HepG2 (cell line): ENCODE results near the gene PDZD7. TPM values are rescaled to one million over a fixed set of nuclear protein-coding genes. Genes with fewer than 3 reads are reported as not detected.

ENCODE experiments used
- AGO1 ChIP-seq: fragments of 200-400 bp; formaldehyde crosslinking; IDR thresholded peaks from 2 replicates; pipeline ENCODE4 v1.6.1; 2017; ENCODE audit warnings: mild to moderate bottlenecking, low read depth, low read length, moderate library complexity; ENCODE audit not compliant: poor library complexity, severe bottlenecking
- CC2D1A ChIP-seq: sonication (generic); formaldehyde crosslinking; IDR thresholded peaks from 2 replicates; pipeline ENCODE4 v1.8.1; 2023; ENCODE audit warnings: mild to moderate bottlenecking, missing genetic modification reagents
- CCDC6 ChIP-seq: sonication (generic); formaldehyde crosslinking; IDR thresholded peaks from 2 replicates; pipeline ENCODE4 v1.8.1; 2022; ENCODE audit warnings: mild to moderate bottlenecking, missing genetic modification reagents, moderate library complexity
- GTF3A ChIP-seq: sonication (generic); formaldehyde crosslinking; conservative IDR thresholded peaks from 2 replicates; pipeline ENCODE4 v1.4.0; 2020; ENCODE audit warnings: mild to moderate bottlenecking, missing genetic modification reagents
- HIVEP1 ChIP-seq: sonication (generic); formaldehyde crosslinking; IDR thresholded peaks from 2 replicates; pipeline ENCODE4 v1.4.0; 2020; ENCODE audit warnings: mild to moderate bottlenecking, missing genetic modification reagents
- HOXA5 ChIP-seq: sonication (generic); formaldehyde crosslinking; IDR thresholded peaks from 2 replicates; pipeline ENCODE4 v1.4.0; 2020; ENCODE audit warnings: missing genetic modification reagents
- ISL2 ChIP-seq: sonication (generic); formaldehyde crosslinking; IDR thresholded peaks from 2 replicates; pipeline ENCODE4 v1.5.0; 2020; ENCODE audit warnings: missing genetic modification reagents
- MBD4 ChIP-seq: IDR thresholded peaks from 2 replicates; pipeline ENCODE4 v1.6.1; 2012; ENCODE audit warnings: low read length, inconsistent platforms, borderline replicate concordance
- MED1 ChIP-seq: sonication (generic); formaldehyde crosslinking; IDR thresholded peaks from 2 replicates; pipeline ENCODE4 v1.4.0; 2020; ENCODE audit warnings: missing genetic modification reagents
- NCOA5 ChIP-seq: sonication (generic); formaldehyde crosslinking; IDR thresholded peaks from 2 replicates; pipeline ENCODE4 v1.4.0; 2020; ENCODE audit warnings: missing genetic modification reagents
- PPARG ChIP-seq: conservative IDR thresholded peaks from 2 replicates; pipeline ENCODE4 v1.6.1; 2016; ENCODE audit warnings: missing biosample characterization, missing genetic modification reagents
- PTBP1 ChIP-seq: fragments of 200-400 bp; formaldehyde crosslinking; IDR thresholded peaks from 2 replicates; pipeline ENCODE4 v1.6.1; 2018; ENCODE audit warnings: low read length, low read depth; ENCODE audit not compliant: poor library complexity, severe bottlenecking
- RBAK ChIP-seq: sonication (generic); formaldehyde crosslinking; IDR thresholded peaks from 2 replicates; pipeline ENCODE4 v1.5.1; 2020; ENCODE audit warnings: mild to moderate bottlenecking, missing genetic modification reagents
- SMYD3 ChIP-seq: sonication (generic); formaldehyde crosslinking; IDR thresholded peaks from 2 replicates; pipeline ENCODE4 v1.8.1; 2023; ENCODE audit warnings: mild to moderate bottlenecking, missing genetic modification reagents
- TARDBP ChIP-seq: sonication (generic); formaldehyde crosslinking; IDR thresholded peaks from 2 replicates; pipeline ENCODE4 v1.8.0; 2022; ENCODE audit warnings: mild to moderate bottlenecking, missing genetic modification reagents
- TEAD2 ChIP-seq: sonication (generic); formaldehyde crosslinking; IDR thresholded peaks from 2 replicates; pipeline ENCODE4 v1.9.0; 2021; ENCODE audit warnings: missing genetic modification reagents
- ZEB1 ChIP-seq: IDR thresholded peaks from 2 replicates; pipeline ENCODE4 v1.6.1; 2012; ENCODE audit warnings: mild to moderate bottlenecking, low read depth, inconsistent platforms; ENCODE audit not compliant: insufficient replicate concordance
- ZFAT ChIP-seq: sonication (generic); formaldehyde crosslinking; conservative IDR thresholded peaks from 2 replicates; pipeline ENCODE4 v1.8.1; 2023; ENCODE audit warnings: missing genetic modification reagents, inconsistent platforms
- ZIK1 ChIP-seq: sonication (generic); formaldehyde crosslinking; IDR thresholded peaks from 2 replicates; pipeline ENCODE4 v1.5.0; 2020; ENCODE audit warnings: mild to moderate bottlenecking, low read depth, missing genetic modification reagents, borderline replicate concordance
- ZMYM4 ChIP-seq: sonication (generic); formaldehyde crosslinking; IDR thresholded peaks from 2 replicates; pipeline ENCODE4 v1.8.1; 2023; ENCODE audit warnings: mild to moderate bottlenecking, missing genetic modification reagents
- ZNF30 ChIP-seq: sonication (generic); formaldehyde crosslinking; IDR thresholded peaks from 2 replicates; pipeline ENCODE4 v1.5.0; 2020; ENCODE audit warnings: mild to moderate bottlenecking, missing genetic modification reagents
- ZNF724P ChIP-seq: sonication (generic); formaldehyde crosslinking; IDR thresholded peaks from 2 replicates; pipeline ENCODE4 v1.8.0; 2022; ENCODE audit warnings: missing genetic modification reagents, borderline replicate concordance
- ZNF75D ChIP-seq: sonication (generic); formaldehyde crosslinking; IDR thresholded peaks from 2 replicates; pipeline ENCODE4 v1.8.1; 2023; ENCODE audit warnings: missing genetic modification reagents, mild to moderate bottlenecking, borderline replicate concordance
- ZNF770 ChIP-seq: sonication (generic); formaldehyde crosslinking; IDR thresholded peaks from 2 replicates; pipeline ENCODE4 v1.5.0; 2020; ENCODE audit warnings: mild to moderate bottlenecking, missing genetic modification reagents
- polyA plus RNA-seq, 8 experiments: library from polyadenylated mRNA; depleted of rRNA in 3 of 8; stranded (reverse) in 7 of 8; unstranded in 1 of 8; fragments of >200 nt; fragmentation: Illumina TruSeq in 4 of 8; extraction: Trizol in 4 of 8; gene quantifications; 2 replicates each; pipeline versions ENCODE4 v1.2.1 to v1.2.3, GENCODE V29; 2011 to 2016; ENCODE audit warnings: low read depth in 4 of 8, missing spikeins in 1 of 8, mixed read lengths in 1 of 8; ENCODE audit not compliant: insufficient read depth in 1 of 8
- total RNA-seq, 5 experiments: library from RNA; depleted of rRNA; stranded (reverse); fragments of >200 nt; fragmentation: Illumina TruSeq; extraction: Trizol; gene quantifications; 2 replicates each; pipeline ENCODE4 v1.2.3, GENCODE V29; 2016; ENCODE audit warnings: low read depth in 1 of 5
- TF ChIP-seq, protein P1 (sequence below): sonication (generic); formaldehyde crosslinking; IDR thresholded peaks from 2 replicates; pipeline ENCODE4 v1.8.1; 2022; ENCODE audit warnings: low read depth, mild to moderate bottlenecking, missing genetic modification reagents
- TF ChIP-seq, protein P2 (sequence below): sonication (generic); formaldehyde crosslinking; IDR thresholded peaks from 2 replicates; pipeline ENCODE4 v1.8.1; 2023; ENCODE audit warnings: missing genetic modification reagents, mild to moderate bottlenecking, borderline replicate concordance

Gene PDZD7
- total and polyA plus RNA-seq, 2 of the 13 experiments (the other 11 are each of a cell fraction or from before 2014, with no cell fraction given): 0.58 to 0.73 TPM

DNA sequence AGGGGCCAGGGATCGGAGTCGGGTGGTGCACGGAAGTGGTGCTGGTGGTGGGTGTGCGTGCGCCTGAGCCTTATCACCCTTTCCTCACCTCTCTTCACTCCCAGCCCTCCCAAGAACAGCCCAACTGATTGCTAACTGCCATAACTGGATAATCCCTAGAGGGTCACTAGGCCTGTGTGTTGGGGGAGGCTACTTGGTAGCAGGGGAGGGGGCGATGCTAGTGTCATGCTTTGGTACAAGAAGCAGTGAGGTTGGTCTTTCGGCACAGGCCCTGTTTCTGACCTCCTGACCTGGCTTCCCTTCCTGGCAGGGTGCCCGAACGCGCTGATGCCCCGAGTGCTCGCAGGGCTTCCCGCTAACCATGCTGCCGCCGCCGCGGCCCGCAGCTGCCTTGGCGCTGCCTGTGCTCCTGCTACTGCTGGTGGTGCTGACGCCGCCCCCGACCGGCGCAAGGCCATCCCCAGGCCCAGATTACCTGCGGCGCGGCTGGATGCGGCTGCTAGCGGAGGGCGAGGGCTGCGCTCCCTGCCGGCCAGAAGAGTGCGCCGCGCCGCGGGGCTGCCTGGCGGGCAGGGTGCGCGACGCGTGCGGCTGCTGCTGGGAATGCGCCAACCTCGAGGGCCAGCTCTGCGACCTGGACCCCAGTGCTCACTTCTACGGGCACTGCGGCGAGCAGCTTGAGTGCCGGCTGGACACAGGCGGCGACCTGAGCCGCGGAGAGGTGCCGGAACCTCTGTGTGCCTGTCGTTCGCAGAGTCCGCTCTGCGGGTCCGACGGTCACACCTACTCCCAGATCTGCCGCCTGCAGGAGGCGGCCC, 31.5 kb upstream of the PDZD7 start (continued):
- TF ChIP-seq, protein P1, sequence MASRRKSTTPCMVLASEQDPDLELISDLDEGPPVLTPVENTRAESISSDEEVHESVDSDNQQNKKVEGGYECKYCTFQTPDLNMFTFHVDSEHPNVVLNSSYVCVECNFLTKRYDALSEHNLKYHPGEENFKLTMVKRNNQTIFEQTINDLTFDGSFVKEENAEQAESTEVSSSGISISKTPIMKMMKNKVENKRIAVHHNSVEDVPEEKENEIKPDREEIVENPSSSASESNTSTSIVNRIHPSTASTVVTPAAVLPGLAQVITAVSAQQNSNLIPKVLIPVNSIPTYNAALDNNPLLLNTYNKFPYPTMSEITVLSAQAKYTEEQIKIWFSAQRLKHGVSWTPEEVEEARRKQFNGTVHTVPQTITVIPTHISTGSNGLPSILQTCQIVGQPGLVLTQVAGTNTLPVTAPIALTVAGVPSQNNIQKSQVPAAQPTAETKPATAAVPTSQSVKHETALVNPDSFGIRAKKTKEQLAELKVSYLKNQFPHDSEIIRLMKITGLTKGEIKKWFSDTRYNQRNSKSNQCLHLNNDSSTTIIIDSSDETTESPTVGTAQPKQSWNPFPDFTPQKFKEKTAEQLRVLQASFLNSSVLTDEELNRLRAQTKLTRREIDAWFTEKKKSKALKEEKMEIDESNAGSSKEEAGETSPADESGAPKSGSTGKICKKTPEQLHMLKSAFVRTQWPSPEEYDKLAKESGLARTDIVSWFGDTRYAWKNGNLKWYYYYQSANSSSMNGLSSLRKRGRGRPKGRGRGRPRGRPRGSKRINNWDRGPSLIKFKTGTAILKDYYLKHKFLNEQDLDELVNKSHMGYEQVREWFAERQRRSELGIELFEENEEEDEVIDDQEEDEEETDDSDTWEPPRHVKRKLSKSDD (CRISPR knock-in tag): 0 out of 2 replicates have a peak, but pooled peaks have one; percentile 66
- TF ChIP-seq HOXA5 (CRISPR knock-in tag): peak; percentile 77
- TF ChIP-seq, protein P2, sequence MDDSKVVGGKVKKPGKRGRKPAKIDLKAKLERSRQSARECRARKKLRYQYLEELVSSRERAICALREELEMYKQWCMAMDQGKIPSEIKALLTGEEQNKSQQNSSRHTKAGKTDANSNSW: peak; percentile 88; the same call in 1 of the 2 replicates
- TF ChIP-seq ZNF724P (CRISPR knock-in tag): peak; percentile 97
- TF ChIP-seq ZIK1 (CRISPR knock-in tag): peak; percentile 95; the same call in 1 of the 2 replicates
- TF ChIP-seq TARDBP: 0 out of 2 replicates have a peak, but pooled peaks have one; percentile 37
- TF ChIP-seq CCDC6 (CRISPR knock-in tag): peak; percentile 88
- no peak for TF ChIP-seq ZNF75D (CRISPR knock-in tag)
- TF ChIP-seq ZEB1: no peak
- TF ChIP-seq SMYD3 (CRISPR knock-in tag): peak; percentile 80; the same call in 1 of the 2 replicates
- TF ChIP-seq MBD4: no peak
- 0 out of 2 replicates have a peak, but pooled peaks have one; percentile 25 for TF ChIP-seq RBAK (CRISPR knock-in tag)
- TF ChIP-seq NCOA5 (CRISPR knock-in tag): peak; percentile 93; the same call in 1 of the 2 replicates
- TF ChIP-seq HIVEP1: no peak; the same call in 1 of the 2 replicates
- TF ChIP-seq CC2D1A (CRISPR knock-in tag): 0 out of 2 replicates have a peak, but pooled peaks have one; percentile 29
- TF ChIP-seq PPARG: no peak; the same call in 1 of the 2 replicates
- peak; percentile 71 for TF ChIP-seq ISL2 (CRISPR knock-in tag)
- TF ChIP-seq ZNF30: no peak
- TF ChIP-seq AGO1: peak; percentile 92
- TF ChIP-seq ZNF770 (CRISPR knock-in tag): peak; percentile 27; the same call in 1 of the 2 replicates
- TF ChIP-seq PTBP1: peak; percentile 38
- TF ChIP-seq GTF3A (CRISPR knock-in tag): peak; percentile 86; the same call in 1 of the 2 replicates
- TF ChIP-seq ZMYM4 (CRISPR knock-in tag): peak; percentile 53; the same call in 1 of the 2 replicates
- peak; percentile 58; the same call in 1 of the 2 replicates for TF ChIP-seq ZFAT
- TF ChIP-seq TEAD2 (CRISPR knock-in tag): 0 out of 2 replicates have a peak, but pooled peaks have one; percentile 72
- TF ChIP-seq MED1: peak; percentile 88
